AG20443 (cell line): Measurements from ENCODE around the gene ASPA.
"Not testable (repeated sequence)": the region's sequence is repeated elsewhere in the genome, so short reads cannot be mapped to it uniquely, and the experiment has no call there.

Source experiments
- DNase-seq: peaks from one replicate; pipeline ENCODE4 v3.0.0; 2012; ENCODE audit warnings: low spot score, mixed read lengths

ASPA gene

GRCh38 chr17:3507869-3508268 lies 32.1 kb downstream of the ASPA start:
- DNase-seq: no peak

DNA sequence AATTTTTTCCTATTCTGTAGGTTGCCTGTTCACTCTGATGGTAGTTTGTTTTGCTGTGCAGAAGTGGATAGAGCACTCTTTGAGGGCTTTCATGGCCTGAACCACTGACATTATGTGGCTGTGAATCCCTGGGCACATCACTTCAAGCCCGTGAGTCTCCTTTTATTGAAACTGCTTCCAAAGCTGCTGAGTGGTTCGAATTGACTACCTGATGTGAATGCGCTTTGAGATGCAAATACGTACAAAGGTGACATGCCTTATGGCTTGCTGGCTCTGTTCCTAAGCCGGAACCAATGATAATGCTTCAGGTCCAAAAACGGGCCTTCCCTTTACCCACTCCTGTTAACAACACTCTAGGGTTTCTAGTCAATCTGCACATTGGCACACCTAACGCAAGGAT lies 34.3 kb downstream of the ASPA start:
- no peak for DNase-seq

- DNase-seq: peak; percentile 60
Observed at GRCh38 chr17:3511852-3512504, 36.2 kb downstream of the ASPA start.

- DNase-seq: peak; percentile 92
Observed at GRCh38 chr17:3512505-3513171, 36.8 kb downstream of the ASPA start.

DNA sequence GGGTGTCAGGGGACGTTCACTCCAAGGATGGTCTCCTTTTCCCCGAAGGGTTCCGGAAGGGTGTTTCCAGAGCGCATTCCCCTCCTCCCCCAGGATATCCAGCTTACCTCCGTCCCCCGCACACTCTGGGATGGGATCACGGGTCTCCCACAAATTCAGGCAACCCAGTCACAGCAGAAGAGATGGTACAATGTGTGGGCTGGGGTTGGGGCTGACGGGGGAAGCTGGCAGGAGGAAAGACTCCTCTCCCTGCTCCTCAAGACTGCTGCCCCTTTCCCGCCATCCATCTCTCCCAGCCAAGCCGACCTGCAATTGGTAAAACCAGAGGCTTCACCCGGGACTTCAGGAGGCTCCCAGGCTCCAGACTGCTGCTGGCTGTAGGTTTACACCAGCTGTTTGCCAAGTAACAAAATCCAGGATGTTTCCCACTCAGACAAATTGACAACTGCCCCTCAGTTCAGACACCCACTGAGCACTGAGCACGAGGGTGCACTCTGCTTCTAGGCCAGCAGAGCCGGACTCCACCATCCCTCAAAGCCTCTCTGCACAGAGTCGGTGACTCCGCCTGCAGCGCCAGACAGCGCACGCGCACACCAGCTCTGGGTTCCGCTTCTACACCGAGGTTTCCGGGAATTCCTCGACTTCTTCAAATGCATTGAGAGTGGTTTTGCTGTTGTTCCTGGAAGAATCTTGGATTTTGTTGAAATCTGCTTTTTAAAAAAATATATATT lies 37.7 kb downstream of the ASPA start:
- DNase-seq: no peak

DNA sequence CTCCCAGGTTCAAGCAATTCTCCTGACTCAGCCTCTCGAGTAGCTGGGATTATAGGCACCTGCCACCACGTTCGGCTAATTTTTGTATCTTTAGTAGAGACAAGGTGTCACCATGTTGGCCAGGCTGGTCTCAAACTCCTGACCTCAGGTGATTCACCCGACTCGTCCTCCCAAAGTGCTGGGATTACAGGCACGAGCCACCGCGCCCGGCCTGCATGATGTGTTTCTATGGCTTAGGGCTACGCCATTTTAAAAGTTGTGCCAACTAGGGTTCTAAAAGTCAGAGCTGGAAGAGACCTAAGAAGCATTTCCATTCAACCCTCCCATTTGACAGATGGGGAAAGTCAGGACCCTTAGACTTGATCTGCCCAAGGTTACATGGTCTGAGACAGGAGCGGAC lies 38.4 kb downstream of the ASPA start:
- DNase-seq: not testable (repeated sequence)

- no peak for DNase-seq
Observed at GRCh38 chr17:3514873-3515272, 39.1 kb downstream of the ASPA start.

GRCh38 chr17:3519472-3519871 lies 43.7 kb downstream of the ASPA start:
- not testable (repeated sequence) for DNase-seq

DNA sequence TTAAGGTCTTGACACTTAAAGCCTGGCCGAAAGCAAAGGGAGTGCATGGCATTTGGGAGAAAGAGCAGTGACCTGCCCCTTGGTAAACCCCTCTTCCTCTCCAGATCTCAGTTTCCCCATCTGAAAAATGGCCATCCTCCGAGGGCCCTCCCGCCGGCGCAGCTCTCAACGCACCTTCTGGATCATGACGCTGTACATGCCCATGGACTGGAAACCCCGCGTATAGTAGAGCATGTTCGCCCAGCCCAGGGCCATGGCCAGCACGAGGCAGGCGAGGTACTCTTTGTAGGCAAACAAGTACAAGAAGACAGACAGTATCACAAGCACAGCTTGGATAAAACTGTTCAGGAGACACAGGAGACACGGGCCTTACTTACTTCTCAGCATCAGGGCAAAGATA lies 48.2 kb downstream of the ASPA start:
- no peak for DNase-seq

DNA sequence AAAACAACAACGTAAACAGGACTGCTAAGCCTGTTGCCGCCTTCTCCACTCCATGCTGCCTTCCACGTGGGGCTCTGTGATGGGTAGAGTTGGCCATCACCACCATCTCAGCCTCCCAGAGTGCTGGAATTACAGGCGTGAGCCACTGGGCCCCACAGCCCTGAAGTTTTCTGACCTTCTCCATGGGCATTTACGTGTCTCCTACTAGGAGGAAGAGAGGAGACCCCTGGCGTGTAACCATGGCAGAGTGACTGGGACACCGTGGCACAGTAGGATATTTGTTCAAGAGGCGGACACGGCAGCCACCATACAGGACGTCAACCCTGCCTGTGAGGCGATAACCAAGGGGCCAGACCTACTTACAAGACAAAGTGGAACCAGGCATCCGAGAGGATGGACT lies 50.7 kb downstream of the ASPA start:
- no peak for DNase-seq

- DNase-seq: no peak
Observed at GRCh38 chr17:3526971-3527370, 51.2 kb downstream of the ASPA start.

- no peak for DNase-seq
Observed at GRCh38 chr17:3527468-3527867, 51.7 kb downstream of the ASPA start.

GRCh38 chr17:3527896-3528295 lies 52.1 kb downstream of the ASPA start:
- DNase-seq: no peak

DNA sequence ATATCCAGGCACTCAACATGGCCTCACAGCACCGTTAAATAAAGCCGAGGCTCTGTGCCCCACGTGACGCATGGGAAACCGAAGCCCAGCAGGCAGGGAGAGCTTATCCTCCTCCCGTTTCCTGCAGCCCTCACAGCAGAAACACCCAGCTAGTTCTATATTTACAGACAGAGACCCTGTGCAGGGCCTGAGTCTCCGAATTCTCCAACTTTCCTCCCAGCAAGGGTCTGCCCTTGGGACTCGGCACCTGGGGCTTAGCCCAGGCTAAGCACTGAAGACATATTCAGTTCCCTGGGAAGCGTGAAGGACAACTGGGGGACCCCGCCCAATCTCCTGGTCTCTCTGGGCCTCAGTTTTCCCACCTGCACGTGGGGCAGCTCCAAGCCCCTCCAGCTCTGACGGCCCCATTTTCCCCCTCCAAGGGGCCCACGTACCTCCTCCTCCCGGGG lies 52.6 kb downstream of the ASPA start:
- no peak for DNase-seq

GRCh38 chr17:3528880-3529511 lies 53.2 kb downstream of the ASPA start:
- DNase-seq: no peak

GRCh38 chr17:3529817-3530741 lies 54.3 kb downstream of the ASPA start:
- peak; percentile 88 for DNase-seq

GRCh38 chr17:3531266-3532101 lies 55.7 kb downstream of the ASPA start:
- DNase-seq: peak; percentile 6

GRCh38 chr17:3532106-3532858 lies 56.5 kb downstream of the ASPA start:
- no peak for DNase-seq

- no peak for DNase-seq
Observed at GRCh38 chr17:3532859-3533142, 57.0 kb downstream of the ASPA start.

DNA sequence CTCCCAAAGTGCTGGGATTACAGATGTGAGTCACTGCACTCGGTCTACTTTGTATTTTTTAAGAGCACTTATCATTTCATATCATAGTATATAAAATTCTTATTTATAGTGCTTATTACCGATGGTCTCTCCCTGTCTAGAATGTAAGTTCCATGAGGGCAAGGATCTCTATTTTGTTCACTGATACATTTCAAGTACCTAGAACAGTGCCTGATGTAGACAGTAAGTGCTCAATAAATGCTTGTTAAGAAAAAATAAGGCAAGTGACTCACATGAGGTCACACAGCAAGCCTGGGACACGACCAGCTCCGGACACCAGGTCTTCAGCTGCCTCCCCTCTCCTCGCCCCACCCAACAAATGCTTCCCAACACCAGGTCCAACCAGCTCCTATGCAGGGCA lies 58.0 kb downstream of the ASPA start:
- DNase-seq: no peak
